Right lobe of liver (tissue), 6 donors: ENCODE data around the gene UBA5. TPM values are rescaled to one million over a fixed set of nuclear protein-coding genes. Genes with fewer than 3 reads are reported as not detected.

Experiments used
- ATAC-seq, 4 donors: fragments of 200-7000 bp; cut with Tn5 transposase; one replicate each; pipeline ENCODE4 v1.9.1; 2020; ENCODE audit warnings: mild to moderate bottlenecking in 4 of 4, moderate library complexity in 4 of 4
- DNase-seq, 3 donors: peaks; one replicate each; pipeline ENCODE4 v3.0.0-alpha.2; 2020
- H3K27ac ChIP-seq, 3 donors: fragments of 200-600 bp; one replicate each; pipeline ENCODE4 v1.8.0; 2022
- H3K27me3 ChIP-seq, 2 donors: fragments of 200-600 bp; one replicate each; pipeline ENCODE4 v1.8.0; 2022
- H3K36me3 ChIP-seq, 4 donors: fragments of 200-600 bp; sonication (generic) in 1 of 4; one replicate each; pipeline versions ENCODE4 v1.5.1 to v1.8.0; 2017 to 2022; ENCODE audit warnings: control low read depth in 1 of 4
- H3K4me1 ChIP-seq, 4 donors: fragments of 200-600 bp; sonication (generic) in 1 of 4; one replicate each; pipeline versions ENCODE4 v1.5.1 to v1.8.0; 2017 to 2022; ENCODE audit warnings: control low read depth in 1 of 4
- H3K4me3 ChIP-seq, 3 donors: fragments of 200-600 bp; one replicate each; pipeline ENCODE4 v1.8.0; 2022
- H3K9me3 ChIP-seq, 4 donors: fragments of 200-600 bp; sonication (generic) in 1 of 4; one replicate each; pipeline versions ENCODE4 v1.5.1 to v1.8.0; 2017 to 2022; ENCODE audit warnings: control low read depth in 1 of 4
- POLR2A ChIP-seq: fragments of 450-650 bp; IDR thresholded peaks from one replicate; pipeline ENCODE4 v1.6.1; 2017; ENCODE audit warnings: antibody characterized with exemption, mild to moderate bottlenecking
- WGBS: methylation state at CpG from one replicate; pipeline ENCODE4 v1.1.6; 2018; ENCODE audit warnings: low coverage, low lambda C conversion rate; ENCODE audit not compliant: insufficient coverage; ENCODE audit errors: missing lambda C conversion rate; 5-methylcytosine and 5-hydroxymethylcytosine counted together
- intact Hi-C, 2 donors: fragments of 100-400 bp; cut with DNase I; formaldehyde crosslinking; loops; one replicate each; pipeline versions ENCODE4 v1.11.2 to v1.14.1; 2022
- total RNA-seq, 6 experiments: library from RNA; depleted of rRNA in 2 of 6; stranded (reverse); fragments of >200 nt in 2 of 6; fragmentation: NEBNext Ultra II Directional in 3 of 6; extraction: Animal tissue kit (Norgen Biotek cat#: 25700) in 3 of 6; gene quantifications; one replicate each; pipeline versions ENCODE4 v1.1.0 to v1.2.4, GENCODE V29; 2016 to 2023
- TF ChIP-seq, protein P1 (sequence below), 4 donors: fragments of 200-600 bp in 3 of 4; fragments of 450-650 bp in 1 of 4; IDR thresholded peaks; one replicate each; pipeline versions ENCODE4 v1.5.1 to v1.8.0; 2016 to 2022; ENCODE audit warnings: antibody characterized with exemption in 4 of 4, mild to moderate bottlenecking in 2 of 4
- donor health status: DM: no; HTN: yes; CAD: no.
- donor health status: DM: no; HTN: no; CAD: no.
- donor health status: DM: no; HTN: no; CAD: no.
- donor health status: DM: no; HTN: yes; CAD: no.
- donor health status: DM: no; HTN: yes; CAD: no.

The UBA5 gene
- total RNA-seq, 6 experiments from 2014 or later, result 24.3 to 41.3 (median 27.5) TPM

DNA sequence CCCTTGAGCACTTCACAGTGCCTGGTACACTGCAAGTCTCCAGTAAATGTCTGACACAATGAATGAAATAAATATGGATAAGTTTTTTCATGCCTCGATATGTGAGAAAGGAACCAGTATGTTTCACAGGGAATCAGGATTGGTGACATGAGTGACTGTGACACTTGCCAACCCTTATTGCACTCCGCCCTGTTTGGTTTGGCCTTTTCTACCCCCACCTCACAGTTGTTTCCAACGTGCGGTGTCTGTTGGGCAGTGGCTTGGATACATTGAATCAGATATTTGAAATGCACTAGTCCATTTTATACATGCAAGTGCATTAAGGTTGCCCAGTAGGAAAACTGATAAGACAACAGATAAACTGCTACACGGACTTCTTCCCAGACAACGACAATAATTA is 60.1 kb downstream of the UBA5 start:
- Histone ChIP-seq H3K4me3 (peak overlapping the region in 1 of 3 donors; percentile 97), H3K27ac (no peak overlapping the region), H3K36me3 (peaks cover 0 to 12% (median 0%) of the 10 kb centered on the region in 4 donors), H3K27me3 (no peaks in the 10 kb centered on the region), H3K9me3 (no peaks in the 10 kb centered on the region), H3K4me1 (peaks cover 0 to 20% (median 8%) of the 10 kb centered on the region in 4 donors)
- peak in 2 of 3 donors; percentile 17 to 53 for DNase-seq
- intact Hi-C loops, result no loop called here
- ATAC-seq, result no peak
- 22% methylated on average over 6 of the region's 6 CpGs for WGBS
- no peak for TF ChIP-seq POLR2A
- TF ChIP-seq, protein P1, sequence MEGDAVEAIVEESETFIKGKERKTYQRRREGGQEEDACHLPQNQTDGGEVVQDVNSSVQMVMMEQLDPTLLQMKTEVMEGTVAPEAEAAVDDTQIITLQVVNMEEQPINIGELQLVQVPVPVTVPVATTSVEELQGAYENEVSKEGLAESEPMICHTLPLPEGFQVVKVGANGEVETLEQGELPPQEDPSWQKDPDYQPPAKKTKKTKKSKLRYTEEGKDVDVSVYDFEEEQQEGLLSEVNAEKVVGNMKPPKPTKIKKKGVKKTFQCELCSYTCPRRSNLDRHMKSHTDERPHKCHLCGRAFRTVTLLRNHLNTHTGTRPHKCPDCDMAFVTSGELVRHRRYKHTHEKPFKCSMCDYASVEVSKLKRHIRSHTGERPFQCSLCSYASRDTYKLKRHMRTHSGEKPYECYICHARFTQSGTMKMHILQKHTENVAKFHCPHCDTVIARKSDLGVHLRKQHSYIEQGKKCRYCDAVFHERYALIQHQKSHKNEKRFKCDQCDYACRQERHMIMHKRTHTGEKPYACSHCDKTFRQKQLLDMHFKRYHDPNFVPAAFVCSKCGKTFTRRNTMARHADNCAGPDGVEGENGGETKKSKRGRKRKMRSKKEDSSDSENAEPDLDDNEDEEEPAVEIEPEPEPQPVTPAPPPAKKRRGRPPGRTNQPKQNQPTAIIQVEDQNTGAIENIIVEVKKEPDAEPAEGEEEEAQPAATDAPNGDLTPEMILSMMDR (IDR thresholded peaks at IDR 0.05), result no peak

GRCh38 chr3:132721479-132722164 is 61.5 kb downstream of the UBA5 start:
- Histone ChIP-seq H3K9me3 (no peaks in the 10 kb centered on the region), H3K36me3 (peaks cover 0 to 12% (median 0%) of the 10 kb centered on the region in 4 donors), H3K4me1 (peaks cover 0 to 17% (median 8%) of the 10 kb centered on the region in 4 donors), H3K27me3 (no peaks in the 10 kb centered on the region), H3K4me3 (peak overlapping the region; percentile 84 to 97 (median 95)), H3K27ac (peak overlapping the region; percentile 85 to 96 (median 88))
- intact Hi-C loops, result no loop called here
- ATAC-seq (peak; percentile 2 to 43 (median 16)), DNase-seq (peak; percentile 48 to 84 (median 72))
- TF ChIP-seq, protein P1 (IDR thresholded peaks at IDR 0.05), result peak; percentile 11 to 42 (median 20)
- TF ChIP-seq POLR2A, result no peak
- WGBS, result 0% methylated on average over 4 of the region's 47 CpGs

DNA sequence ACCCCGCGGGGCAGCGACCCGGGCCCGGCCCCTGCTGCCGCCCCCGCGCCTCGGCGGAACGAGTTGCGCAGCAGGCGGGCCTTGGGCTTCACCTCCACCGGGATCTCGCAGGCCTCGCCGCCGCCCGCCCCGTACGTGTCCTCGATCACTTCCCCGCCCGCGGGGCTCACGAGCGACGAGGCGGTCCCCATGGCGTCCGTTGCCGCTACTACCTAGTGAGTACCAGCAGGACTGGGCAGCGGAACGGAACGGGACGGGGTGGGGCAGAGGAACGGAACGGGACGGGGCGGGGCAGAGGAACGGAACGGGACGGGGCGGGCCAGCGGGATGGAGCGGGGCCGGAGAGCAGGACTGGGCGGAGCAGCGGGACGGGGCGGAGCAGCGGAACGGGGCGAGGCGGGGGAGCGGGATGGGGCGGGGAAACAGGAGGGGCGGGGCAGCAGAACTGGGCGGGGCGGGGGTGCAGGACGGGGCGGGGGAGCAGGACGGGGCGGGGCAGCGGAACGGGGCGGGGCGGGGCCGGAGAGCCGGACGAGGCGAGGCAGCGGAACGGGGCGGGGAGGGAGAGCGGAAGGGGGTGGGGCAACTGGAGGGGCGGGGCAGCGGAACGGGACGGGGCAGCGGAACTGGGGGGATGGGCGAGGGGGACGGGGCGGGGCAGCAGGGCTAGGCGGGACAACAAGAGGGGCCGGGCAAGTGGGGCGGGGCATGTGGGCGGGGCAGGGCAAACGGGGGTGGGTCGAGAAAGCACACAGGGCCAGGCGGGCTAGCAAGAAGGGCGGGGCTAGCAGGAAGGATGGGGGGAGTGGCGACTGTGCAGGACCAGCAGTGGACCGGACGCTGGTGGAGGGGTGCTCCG is 62.3 kb downstream of the UBA5 start, which contains the start of gene NPHP3:
NPHP3 (minus strand) TSS at position 245 of the 859 bp plus-strand sequence; CDS start at position 191, 54 bp downstream.
- ATAC-seq, result peak; percentile 91 to 95 (median 91)
- H3K9me3 ChIP-seq, result no peaks in the 10 kb centered on the region
- TF ChIP-seq POLR2A, result peak; percentile 93
- TF ChIP-seq, protein P1 (IDR thresholded peaks at IDR 0.05), result peak in 1 of 4 donors; percentile 0
- peaks cover 0 to 12% (median 0%) of the 10 kb centered on the region in 4 donors for H3K36me3 ChIP-seq
- intact Hi-C loops, result no loop called here
- 3% methylated on average over 56 of the region's 96 CpGs for WGBS
- peak within 1 kb of the TSS; percentile 85 to 96 (median 88) for H3K27ac ChIP-seq
- H3K27me3 ChIP-seq, result no peaks in the 10 kb centered on the region
- H3K4me1 ChIP-seq, result peaks cover 0 to 16% (median 8%) of the 10 kb centered on the region in 4 donors
- peak; percentile 99 to 100 (median 99) for DNase-seq
- H3K4me3 ChIP-seq, result peak within 1 kb of the TSS; percentile 84 to 97 (median 95)

DNA sequence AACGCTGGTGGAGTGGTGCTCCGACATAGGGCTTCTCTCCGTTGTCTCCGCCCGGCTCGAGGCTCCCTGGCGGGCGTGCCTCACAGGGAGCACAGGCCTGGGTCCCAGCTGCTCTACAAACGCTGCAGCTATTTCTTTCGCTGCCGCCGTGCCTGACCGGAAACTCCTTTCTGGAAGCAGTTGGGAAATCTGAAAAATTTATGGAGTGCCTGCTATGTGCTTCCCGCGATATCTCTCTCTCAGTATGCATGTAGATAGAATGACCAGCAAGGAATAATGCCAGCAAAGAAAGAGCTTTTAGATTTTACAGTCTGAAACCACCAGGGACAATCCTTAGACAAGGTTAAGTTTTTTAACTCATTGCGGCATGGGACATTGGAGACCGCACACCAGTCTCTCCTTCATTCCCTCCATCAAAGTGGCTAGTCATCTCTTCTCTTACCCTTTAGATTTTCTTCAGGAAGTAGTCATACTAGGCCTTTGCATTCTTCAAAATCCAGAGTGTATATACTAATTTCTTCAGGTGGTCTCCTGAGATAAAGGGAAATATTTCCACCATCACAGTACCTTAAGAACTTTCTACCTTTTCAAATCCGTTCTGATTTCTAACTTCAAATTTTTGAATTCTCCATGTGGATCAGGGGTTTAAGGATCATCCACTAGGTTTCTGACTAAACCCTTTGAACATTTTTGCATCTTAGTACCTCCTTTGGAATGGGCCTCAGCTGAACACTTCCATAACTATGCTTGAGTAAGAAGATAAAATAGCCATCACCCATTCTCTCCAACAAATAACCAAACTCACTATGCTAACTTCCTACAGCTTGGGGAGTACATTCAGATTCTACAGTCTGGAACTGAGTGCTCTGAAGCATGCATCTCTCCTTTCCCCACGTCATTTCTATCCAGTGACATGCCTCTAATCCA is 63.2 kb downstream of the UBA5 start:
- DNase-seq (no peak), ATAC-seq (no peak)
- peaks cover 0 to 5% (median 0%) of the 10 kb centered on the region in 4 donors for H3K36me3 ChIP-seq
- WGBS, result 27% methylated on average over 8 of the region's 19 CpGs
- intact Hi-C loops, result no loop called here
- no peaks in the 10 kb centered on the region for H3K9me3 ChIP-seq
- H3K27ac ChIP-seq, result peak overlapping the region; percentile 49 to 72 (median 53)
- TF ChIP-seq, protein P1 (IDR thresholded peaks at IDR 0.05), result no peak
- peak; percentile 87 for TF ChIP-seq POLR2A
- H3K4me1 ChIP-seq, result peaks cover 0 to 16% (median 8%) of the 10 kb centered on the region in 4 donors
- H3K27me3 ChIP-seq, result no peaks in the 10 kb centered on the region
- H3K4me3 ChIP-seq, result peak overlapping the region; percentile 53 to 70 (median 70)
